H54 (cell line): Measurements from ENCODE around the gene RPUSD3.
A peak's percentile ranks its signal among the peaks of the same experiment; 100 is the strongest.

Experiments
- DNase-seq: peaks from one replicate; pipeline ENCODE4 v3.0.0; 2011; ENCODE audit warnings: low spot score, mixed read lengths; ENCODE audit not compliant: insufficient read length
- FAIRE-seq: peaks from 3 replicates; lab custom pipeline; 2011; peaks lifted over from hg19 to GRCh38; lab: Jason Lieb, UNC
- POLR2A ChIP-seq: IDR thresholded peaks from 2 replicates; pipeline ENCODE4 v1.6.1; 2011; ENCODE audit warnings: low read depth, mild to moderate bottlenecking, low read length

RPUSD3 gene

DNA sequence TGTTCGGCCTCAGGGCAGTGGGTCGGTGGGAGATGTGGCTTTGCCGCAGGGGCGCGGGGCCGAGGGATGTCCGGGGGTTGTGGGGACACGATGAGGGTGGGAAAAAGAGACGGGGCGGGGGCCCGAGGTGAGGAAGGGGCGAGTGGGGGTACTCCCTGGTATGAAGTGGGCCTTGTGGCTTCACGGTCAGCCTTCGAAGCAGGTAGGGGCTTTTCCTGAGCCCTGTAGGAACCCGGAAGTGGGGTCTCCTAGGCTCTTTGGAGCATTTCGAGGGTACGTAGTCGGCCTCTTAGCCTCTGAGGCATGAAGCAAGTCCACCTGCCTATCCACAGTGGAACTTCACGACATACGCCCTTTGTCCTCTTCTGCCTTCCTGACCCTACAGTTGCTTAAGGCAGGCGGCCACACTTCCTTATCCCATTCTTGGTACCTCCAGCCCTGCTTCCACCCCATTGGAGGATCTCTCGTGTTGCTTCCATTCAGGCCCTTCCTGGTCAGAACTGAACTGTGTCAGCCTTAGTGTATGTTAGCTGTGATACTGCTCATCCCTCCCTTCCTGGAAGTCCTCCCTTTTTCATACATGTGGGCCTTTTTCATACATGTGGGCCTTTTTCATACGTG, 50.5 kb downstream of the RPUSD3 start:
- no peak for FAIRE-seq
- no peak for TF ChIP-seq POLR2A
- DNase-seq, result no peak

DNA sequence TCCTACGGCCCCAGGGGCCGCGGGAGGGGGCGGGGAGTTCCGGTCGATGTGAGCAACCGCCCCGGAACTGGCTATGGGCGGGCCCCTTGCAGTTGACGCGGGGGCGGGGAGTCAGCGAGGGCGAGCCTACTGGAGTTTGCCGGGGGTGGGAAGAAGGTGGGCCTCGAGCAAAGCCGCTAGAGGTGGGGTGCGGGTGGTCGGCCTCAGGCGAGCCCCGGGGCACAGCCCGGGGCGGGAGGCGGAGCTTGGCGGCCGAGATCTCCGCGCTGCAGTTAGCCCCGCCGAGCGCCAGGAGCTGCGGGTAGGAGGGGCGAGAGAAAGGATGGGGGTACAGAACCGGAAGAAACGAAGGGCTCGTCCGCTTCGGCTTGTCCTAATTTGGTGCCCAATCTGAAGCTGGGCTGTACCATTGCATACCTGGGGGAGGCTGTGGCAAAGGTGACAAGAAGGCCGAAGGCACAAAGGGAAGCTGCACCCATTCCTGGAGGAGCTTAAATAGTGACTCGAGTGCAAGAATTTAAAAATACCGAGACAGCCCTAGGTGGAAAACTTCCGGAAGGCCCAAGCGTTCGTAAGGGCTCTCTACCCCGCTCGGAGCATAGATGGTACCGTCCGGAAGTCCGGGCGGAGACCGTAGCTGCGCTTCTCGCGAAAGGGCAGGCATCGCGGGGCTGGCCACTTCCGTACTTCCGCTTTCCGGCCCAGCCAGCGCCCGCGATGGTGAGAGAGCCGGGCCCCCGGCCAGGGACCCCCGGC, 51.2 kb downstream of the RPUSD3 start, which contains the start of the genes ARPC4 and TADA3:
Gene ARPC4, plus strand, starts transcription at position 678 of the 756 bp plus-strand sequence. Its CDS starts 40 bp downstream, at position 718.
Gene TADA3, minus strand, starts transcription at position 69 of the 756 bp plus-strand sequence. CDS start 1,007 bp downstream, outside the sequence.
- TF ChIP-seq POLR2A, result peak; percentile 47; the same call in 1 of the 2 replicates
- FAIRE-seq (peak; percentile 20), DNase-seq (peak; percentile 86)

DNA sequence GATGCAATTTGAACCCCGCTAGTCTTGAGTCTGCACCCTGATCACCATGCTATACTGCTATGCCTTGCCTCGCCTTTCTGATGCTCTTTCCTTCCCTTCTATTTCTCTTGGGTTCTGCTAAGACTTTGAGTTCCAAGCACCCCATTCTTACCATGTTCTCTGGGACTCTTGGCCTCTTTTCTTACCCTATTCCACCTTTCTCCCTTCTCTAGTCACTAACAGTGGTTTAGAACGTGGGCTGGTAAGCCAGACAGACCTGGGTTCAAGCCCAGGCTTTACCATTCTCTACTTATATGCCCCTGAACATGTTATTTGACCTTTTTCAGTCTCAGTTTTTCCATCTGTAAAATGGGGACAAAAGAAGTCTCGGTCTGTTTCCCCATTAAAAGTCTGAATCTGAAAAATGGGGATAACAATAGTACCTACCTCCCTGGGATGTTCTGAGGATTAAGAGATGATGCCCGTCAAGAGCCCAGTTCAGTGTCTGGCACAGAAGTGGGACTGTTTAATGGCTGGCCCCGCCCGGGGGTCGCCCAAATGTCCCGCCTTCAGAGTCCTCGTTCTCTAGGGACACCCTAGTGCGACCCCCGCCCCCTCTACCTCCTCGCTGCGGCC, 51.9 kb downstream of the RPUSD3 start:
- DNase-seq (no peak), FAIRE-seq (no peak)
- no peak for TF ChIP-seq POLR2A

DNA sequence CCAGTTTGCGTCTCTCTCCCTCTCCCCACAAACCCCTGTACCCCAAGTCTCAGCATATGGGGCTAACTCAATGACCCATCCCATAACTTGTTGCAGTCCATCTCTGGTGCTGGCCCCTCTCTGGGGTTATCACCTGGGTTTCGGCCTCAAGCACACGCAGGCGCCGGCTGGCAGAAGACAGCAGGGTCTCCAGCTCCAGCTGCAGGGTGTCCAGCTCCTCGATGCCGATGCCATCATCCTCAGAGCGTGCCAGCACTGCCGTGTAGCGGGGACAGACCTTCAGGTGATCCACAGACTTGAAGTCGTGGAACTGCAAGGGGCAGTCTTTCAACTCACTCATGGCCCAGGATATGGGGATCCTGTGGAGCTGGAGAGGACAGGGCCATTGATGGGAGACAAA, 52.7 kb downstream of the RPUSD3 start:
- DNase-seq, result no peak
- TF ChIP-seq POLR2A, result no peak
- FAIRE-seq, result no peak
